Panc1 (cell line): Measurements from ENCODE around the gene ZFHX3. TPM values are rescaled to one million over a fixed set of nuclear protein-coding genes. Genes with fewer than 3 reads are reported as not detected.

Source experiments
- ATAC-seq: fragments of 200-7000 bp; cut with Tn5 transposase; 2 replicates; pipeline ENCODE4 v1.9.1; 2020; ENCODE audit warnings: mild to moderate bottlenecking, moderate library complexity
- BruUV-seq: library from RNA; stranded (reverse); fragments of 400-500 nt; replicated peaks from 2 replicates; lab custom pipeline; 2021; lab: Mats Ljungman, UMichigan
- CTCF ChIA-PET: fragments of 300-600 bp; sonication (Branson Sonifier 250); formaldehyde crosslinking; loops from one replicate; lab custom pipeline; 2022; ENCODE audit warnings: antibody characterized with exemption; lab: Charles Lee
- POLR2A ChIA-PET: fragments of 300-600 bp; sonication (Branson Sonifier 250); formaldehyde crosslinking; loops from one replicate; lab custom pipeline; 2022; ENCODE audit warnings: antibody characterized with exemption; lab: Charles Lee
- DNase-seq: peaks from one replicate; pipeline ENCODE4 v3.0.0-alpha.2; 2010; ENCODE audit warnings: low read depth, low spot score
- H3K27ac ChIP-seq: 2 replicates; pipeline ENCODE4 v1.5.1; 2011; ENCODE audit warnings: mild to moderate bottlenecking, low read length, inconsistent platforms
- H3K27me3 ChIP-seq: fragments of 200-500 bp; sonication (Bioruptor generic); 2 replicates; pipeline ENCODE4 v1.6.0; 2014; ENCODE audit warnings: low read length, inconsistent platforms; ENCODE audit not compliant: control insufficient read depth, insufficient read depth
- H3K36me3 ChIP-seq: fragments of 200-500 bp; sonication (Bioruptor generic); 2 replicates; pipeline ENCODE4 v1.5.1; 2014; ENCODE audit warnings: inconsistent platforms, mild to moderate bottlenecking, low read length, moderate library complexity; ENCODE audit not compliant: control insufficient read depth, insufficient read depth
- H3K4me1 ChIP-seq: 2 replicates; pipeline ENCODE4 v1.5.1; 2011; ENCODE audit warnings: inconsistent platforms, mild to moderate bottlenecking, low read length, moderate library complexity; ENCODE audit not compliant: control insufficient read depth, insufficient read depth
- H3K4me3 ChIP-seq, 2 experiments: 2 replicates each; pipeline ENCODE4 v1.5.1; 2011 to 2012; ENCODE audit warnings: low read depth in 2 of 2, low read length in 2 of 2, mild to moderate bottlenecking in 2 of 2, inconsistent platforms in 1 of 2, moderate library complexity in 1 of 2
- H3K9me3 ChIP-seq: fragments of 200-500 bp; sonication (Bioruptor generic); 2 replicates; pipeline ENCODE4 v1.5.1; 2014; ENCODE audit warnings: low read depth, mild to moderate bottlenecking, inconsistent platforms, low read length, moderate library complexity; ENCODE audit not compliant: control insufficient read depth, insufficient read depth
- POLR2AphosphoS5 ChIP-seq: IDR thresholded peaks from 2 replicates; pipeline ENCODE4 v1.6.1; 2012; ENCODE audit warnings: mild to moderate bottlenecking, low read depth, low read length, moderate library complexity
- SIN3A ChIP-seq: IDR thresholded peaks from 2 replicates; pipeline ENCODE4 v1.6.1; 2012; ENCODE audit warnings: low read depth, mild to moderate bottlenecking, low read length, moderate library complexity, borderline replicate concordance; ENCODE audit not compliant: insufficient read depth
- TCF7L2 ChIP-seq: IDR thresholded peaks from 2 replicates; pipeline ENCODE4 v1.6.1; 2011; ENCODE audit warnings: mild to moderate bottlenecking, low read depth, low read length, inconsistent platforms
- in situ Hi-C: cut with HindIII; loops from 2 replicates; pipeline ENCODE4 v1.10.0; 2016; ENCODE audit warnings: low sequenced_read_pairs, low pct_unique_long_range_greater_than_20kb
- intact Hi-C: fragments of 100-400 bp; cut with micrococcal nuclease; formaldehyde crosslinking; loops from one replicate; pipeline ENCODE4 v1.10.0; 2022; ENCODE audit not compliant: unreplicated experiment
- total RNA-seq: library from RNA; stranded (reverse); gene quantifications from one replicate; pipeline ENCODE4 v1.2.1, GENCODE V29; 2021; ENCODE audit not compliant: unreplicated experiment
- TF ChIP-seq, protein P1 (sequence below), 2 experiments: IDR thresholded peaks; 2 replicates each; pipeline ENCODE4 v1.6.1; 2011 to 2012; ENCODE audit warnings: low read depth in 2 of 2, control low read depth in 1 of 2, low read length in 1 of 2, mild to moderate bottlenecking in 1 of 2, moderate library complexity in 1 of 2; ENCODE audit not compliant: insufficient read depth in 1 of 2
- TF ChIP-seq, protein P2 (sequence below): fragments of 450-650 bp; IDR thresholded peaks from 2 replicates; pipeline ENCODE4 v1.5.1; 2017; ENCODE audit warnings: mild to moderate bottlenecking

Gene ZFHX3
- total RNA-seq, 1 experiment from 2014 or later = 7.1 TPM

- BruUV-seq = no TSS peak
- no peak overlapping the region for H3K4me3 ChIP-seq
- no peaks in the 10 kb centered on the region for H3K27me3 ChIP-seq
- in situ Hi-C loops (no loop called here), intact Hi-C loops (no loop called here)
- TF ChIP-seq POLR2AphosphoS5 = no peak
- TF ChIP-seq, protein P1, sequence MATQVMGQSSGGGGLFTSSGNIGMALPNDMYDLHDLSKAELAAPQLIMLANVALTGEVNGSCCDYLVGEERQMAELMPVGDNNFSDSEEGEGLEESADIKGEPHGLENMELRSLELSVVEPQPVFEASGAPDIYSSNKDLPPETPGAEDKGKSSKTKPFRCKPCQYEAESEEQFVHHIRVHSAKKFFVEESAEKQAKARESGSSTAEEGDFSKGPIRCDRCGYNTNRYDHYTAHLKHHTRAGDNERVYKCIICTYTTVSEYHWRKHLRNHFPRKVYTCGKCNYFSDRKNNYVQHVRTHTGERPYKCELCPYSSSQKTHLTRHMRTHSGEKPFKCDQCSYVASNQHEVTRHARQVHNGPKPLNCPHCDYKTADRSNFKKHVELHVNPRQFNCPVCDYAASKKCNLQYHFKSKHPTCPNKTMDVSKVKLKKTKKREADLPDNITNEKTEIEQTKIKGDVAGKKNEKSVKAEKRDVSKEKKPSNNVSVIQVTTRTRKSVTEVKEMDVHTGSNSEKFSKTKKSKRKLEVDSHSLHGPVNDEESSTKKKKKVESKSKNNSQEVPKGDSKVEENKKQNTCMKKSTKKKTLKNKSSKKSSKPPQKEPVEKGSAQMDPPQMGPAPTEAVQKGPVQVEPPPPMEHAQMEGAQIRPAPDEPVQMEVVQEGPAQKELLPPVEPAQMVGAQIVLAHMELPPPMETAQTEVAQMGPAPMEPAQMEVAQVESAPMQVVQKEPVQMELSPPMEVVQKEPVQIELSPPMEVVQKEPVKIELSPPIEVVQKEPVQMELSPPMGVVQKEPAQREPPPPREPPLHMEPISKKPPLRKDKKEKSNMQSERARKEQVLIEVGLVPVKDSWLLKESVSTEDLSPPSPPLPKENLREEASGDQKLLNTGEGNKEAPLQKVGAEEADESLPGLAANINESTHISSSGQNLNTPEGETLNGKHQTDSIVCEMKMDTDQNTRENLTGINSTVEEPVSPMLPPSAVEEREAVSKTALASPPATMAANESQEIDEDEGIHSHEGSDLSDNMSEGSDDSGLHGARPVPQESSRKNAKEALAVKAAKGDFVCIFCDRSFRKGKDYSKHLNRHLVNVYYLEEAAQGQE (IDR thresholded peaks at IDR 0.05; ENCODE audit: insufficient read depth in 1 of 2, low read depth in 2 of 2, low read length in 1 of 2) = no peak
- no peak for TF ChIP-seq SIN3A
- TF ChIP-seq TCF7L2 = no peak
- no peaks in the 10 kb centered on the region for H3K4me1 ChIP-seq
- H3K9me3 ChIP-seq = no peaks in the 10 kb centered on the region
- H3K27ac ChIP-seq = no peak overlapping the region
- ChIA-PET CTCF (interaction anchor here (0.5 kb wide), 1 partner anchor 103 kb away, joined by 5 read pairs; no protein-coding TSS in a partner anchor), POLR2A (no interaction called here)
- ATAC-seq (no peak), DNase-seq (no peak)
- no peaks in the 10 kb centered on the region for H3K36me3 ChIP-seq
Measured at GRCh38 chr16:72789921-72790320, 258.0 kb downstream of the ZFHX3 start.

DNA sequence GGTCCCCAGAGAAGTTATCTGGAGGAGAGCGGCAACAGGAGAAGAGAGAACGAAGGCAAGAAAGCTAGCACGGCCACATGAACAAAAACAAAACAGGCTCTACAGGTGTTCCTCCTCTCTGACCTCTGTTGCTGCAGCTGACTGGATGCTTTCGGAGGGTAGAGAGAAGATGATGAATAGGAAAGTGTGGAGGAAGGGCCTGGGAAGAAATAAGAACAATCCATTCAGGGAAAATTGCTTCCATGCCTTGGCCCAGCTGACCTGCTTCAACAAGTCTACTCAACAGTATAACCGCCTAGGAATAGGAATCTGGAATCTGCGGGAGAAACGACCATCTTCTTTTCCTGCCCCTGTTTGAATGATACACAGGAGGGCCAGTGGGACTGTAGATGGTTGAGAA, 258.5 kb downstream of the ZFHX3 start:
- H3K36me3 ChIP-seq = no peaks in the 10 kb centered on the region
- intact Hi-C loops (no loop called here), in situ Hi-C loops (no loop called here)
- DNase-seq (no peak), ATAC-seq (no peak)
- no peak overlapping the region for H3K27ac ChIP-seq
- no peak overlapping the region for H3K4me3 ChIP-seq
- H3K9me3 ChIP-seq = no peaks in the 10 kb centered on the region
- ChIA-PET POLR2A (no interaction called here), CTCF (no interaction called here)
- BruUV-seq = no TSS peak
- H3K4me1 ChIP-seq = no peaks in the 10 kb centered on the region
- no peaks in the 10 kb centered on the region for H3K27me3 ChIP-seq
- TF ChIP-seq SIN3A (no peak), POLR2AphosphoS5 (no peak), TCF7L2 (no peak)
- TF ChIP-seq, protein P1 (IDR thresholded peaks at IDR 0.05; ENCODE audit: insufficient read depth in 1 of 2, low read depth in 2 of 2, low read length in 1 of 2) = no peak
- TF ChIP-seq, protein P2, sequence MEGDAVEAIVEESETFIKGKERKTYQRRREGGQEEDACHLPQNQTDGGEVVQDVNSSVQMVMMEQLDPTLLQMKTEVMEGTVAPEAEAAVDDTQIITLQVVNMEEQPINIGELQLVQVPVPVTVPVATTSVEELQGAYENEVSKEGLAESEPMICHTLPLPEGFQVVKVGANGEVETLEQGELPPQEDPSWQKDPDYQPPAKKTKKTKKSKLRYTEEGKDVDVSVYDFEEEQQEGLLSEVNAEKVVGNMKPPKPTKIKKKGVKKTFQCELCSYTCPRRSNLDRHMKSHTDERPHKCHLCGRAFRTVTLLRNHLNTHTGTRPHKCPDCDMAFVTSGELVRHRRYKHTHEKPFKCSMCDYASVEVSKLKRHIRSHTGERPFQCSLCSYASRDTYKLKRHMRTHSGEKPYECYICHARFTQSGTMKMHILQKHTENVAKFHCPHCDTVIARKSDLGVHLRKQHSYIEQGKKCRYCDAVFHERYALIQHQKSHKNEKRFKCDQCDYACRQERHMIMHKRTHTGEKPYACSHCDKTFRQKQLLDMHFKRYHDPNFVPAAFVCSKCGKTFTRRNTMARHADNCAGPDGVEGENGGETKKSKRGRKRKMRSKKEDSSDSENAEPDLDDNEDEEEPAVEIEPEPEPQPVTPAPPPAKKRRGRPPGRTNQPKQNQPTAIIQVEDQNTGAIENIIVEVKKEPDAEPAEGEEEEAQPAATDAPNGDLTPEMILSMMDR = no peak
